Heart left ventricle (tissue), 16 donors: Measurements from ENCODE around the gene CFAP77. TPM values are rescaled to one million over a fixed set of nuclear protein-coding genes. Genes with fewer than 3 reads are reported as not detected.

Experiments
- ATAC-seq, 4 donors: fragments of 200-7000 bp; cut with Tn5 transposase; one replicate each; pipeline ENCODE4 v1.9.1; 2020 to 2022; ENCODE audit warnings: moderate library complexity in 4 of 4, mild to moderate bottlenecking in 3 of 4, moderate number of reproducible peaks in 1 of 4
- DNase-seq, 5 donors: peaks; one replicate each; pipeline ENCODE4 v3.0.0-alpha.2; 2020
- H3K27ac ChIP-seq, 12 donors: fragments of 200-600 bp; sonication (generic) in 4 of 12; one replicate each; pipeline versions ENCODE4 v1.5.0 to v1.8.0; 2016 to 2022; ENCODE audit warnings: mild to moderate bottlenecking in 2 of 12
- H3K27me3 ChIP-seq, 9 donors: fragments of 200-600 bp; sonication (generic) in 2 of 9; one replicate each; pipeline versions ENCODE4 v1.5.1 to v1.8.0; 2016 to 2022; ENCODE audit warnings: mild to moderate bottlenecking in 3 of 9
- H3K36me3 ChIP-seq, 9 donors: fragments of 200-600 bp; sonication (generic) in 2 of 9; one replicate each; pipeline versions ENCODE4 v1.5.0 to v1.8.0; 2018 to 2022; ENCODE audit warnings: mild to moderate bottlenecking in 2 of 9
- H3K4me1 ChIP-seq, 12 donors: fragments of 200-600 bp; sonication (generic) in 4 of 12; one replicate each; pipeline versions ENCODE4 v1.5.0 to v1.8.0; 2016 to 2022; ENCODE audit warnings: mild to moderate bottlenecking in 3 of 12
- H3K4me3 ChIP-seq, 12 donors: fragments of 200-600 bp; sonication (generic) in 4 of 12; one replicate each; pipeline versions ENCODE4 v1.5.0 to v1.8.0; 2017 to 2022; ENCODE audit warnings: mild to moderate bottlenecking in 9 of 12, moderate library complexity in 4 of 12
- H3K9me3 ChIP-seq, 12 donors: fragments of 200-600 bp; sonication (generic) in 4 of 12; one replicate each; pipeline versions ENCODE4 v1.5.0 to v1.8.0; 2016 to 2022; ENCODE audit warnings: mild to moderate bottlenecking in 1 of 12
- POLR2A ChIP-seq, 2 donors: fragments of 450-650 bp; IDR thresholded peaks; one replicate each; pipeline ENCODE4 v1.6.1; 2017; ENCODE audit warnings: antibody characterized with exemption in 2 of 2, mild to moderate bottlenecking in 2 of 2, moderate library complexity in 2 of 2
- WGBS, 4 donors: extraction: QIAGEN DNeasy Blood & Tissue Kit in 2 of 4; methylation state at CpG; one replicate each; pipeline versions ENCODE4 v1.1.5 to v1.1.7; 2013 to 2018; 5-methylcytosine and 5-hydroxymethylcytosine counted together
- intact Hi-C, 10 donors: fragments of 100-400 bp; cut with DNase I; formaldehyde crosslinking; loops; one replicate each; pipeline versions ENCODE4 v1.11.1 to v1.14.2; 2022
- polyA plus RNA-seq, 2 donors: library from polyadenylated mRNA; stranded (reverse); fragments of 200-250 nt; gene quantifications; one replicate each; pipeline ENCODE4 v1.2.3, GENCODE V29; 2013
- total RNA-seq, 9 donors: library from RNA; depleted of rRNA in 2 of 9; stranded (reverse); fragments of >200 nt in 2 of 9; fragmentation: NEBNext Ultra II Directional in 3 of 9; extraction: Animal tissue kit (Norgen Biotek cat#: 25700) in 3 of 9; gene quantifications; one replicate each; pipeline versions ENCODE4 v1.1.0 to v1.2.4, GENCODE V29; 2016 to 2023
- TF ChIP-seq, protein P1 (sequence below), 12 donors: fragments of 200-600 bp; sonication (generic) in 4 of 12; IDR thresholded peaks; one replicate each; pipeline versions ENCODE4 v1.5.0 to v1.8.0; 2018 to 2022; ENCODE audit warnings: antibody characterized with exemption in 12 of 12, mild to moderate bottlenecking in 5 of 12
- donor health status: ischemic (EF 13 %, LVEDD 7.1; RV severe dilation, severe dysfunction).
- donor health status: healthy with polysubstance abuse.
- donor health status: DM: no; HTN: yes; CAD: no.
- donor health status: DM: no; HTN: no; CAD: no.
- donor health status: ischemic (EF 25% LVEDD 6.9; RV normal size, moderate dysfunction).
- donor health status: ischemic (EF 25% LVEDD 5.7; RV mildly dilated, moderate dysfunction).
- donor health status: healthy.
- donor health status: DM: yes; HTN: yes; CAD: no.
- donor health status: ischemic (EF 35%, LVEDD 5.7; RV mildly dilated, moderate dysfunction).
- donor health status: nonischemic (EF 11% LVEDD 7.7; RV severe dilation, severe dysfunction).
- donor health status: DM: yes; HTN: yes; CAD: no.
- donor health status: PGD.
- donor health status: ischemic (EF 29% LVEDD 5.4; RV normal size, mild dysfunction).
- donor health status: nonischemic (EF 23%, LVEDD 6.1; RV moderate dilation, normal function).

Gene CFAP77
- total and polyA plus RNA-seq, 11 donors = 1.3 to 6.8 (median 2.2) TPM

GRCh38 chr9:132461971-132462370 is 52.0 kb downstream of the CFAP77 start:
- peaks cover 0 to 5% (median 0%) of the 10 kb centered on the region in 9 donors for H3K27me3 ChIP-seq
- no peaks in the 10 kb centered on the region for H3K4me1 ChIP-seq
- whole genome bisulfite sequencing, 4 donors = 66 to 78% (median 72%) methylated on average over 11 of the region's 11 CpGs
- intact Hi-C loops = no loop called here
- ATAC-seq (no peak), DNase-seq (no peak)
- H3K4me3 ChIP-seq = no peak overlapping the region
- no peaks in the 10 kb centered on the region for H3K9me3 ChIP-seq
- no peak for TF ChIP-seq POLR2A (IDR thresholded peaks at IDR 0.05)
- TF ChIP-seq, protein P1, sequence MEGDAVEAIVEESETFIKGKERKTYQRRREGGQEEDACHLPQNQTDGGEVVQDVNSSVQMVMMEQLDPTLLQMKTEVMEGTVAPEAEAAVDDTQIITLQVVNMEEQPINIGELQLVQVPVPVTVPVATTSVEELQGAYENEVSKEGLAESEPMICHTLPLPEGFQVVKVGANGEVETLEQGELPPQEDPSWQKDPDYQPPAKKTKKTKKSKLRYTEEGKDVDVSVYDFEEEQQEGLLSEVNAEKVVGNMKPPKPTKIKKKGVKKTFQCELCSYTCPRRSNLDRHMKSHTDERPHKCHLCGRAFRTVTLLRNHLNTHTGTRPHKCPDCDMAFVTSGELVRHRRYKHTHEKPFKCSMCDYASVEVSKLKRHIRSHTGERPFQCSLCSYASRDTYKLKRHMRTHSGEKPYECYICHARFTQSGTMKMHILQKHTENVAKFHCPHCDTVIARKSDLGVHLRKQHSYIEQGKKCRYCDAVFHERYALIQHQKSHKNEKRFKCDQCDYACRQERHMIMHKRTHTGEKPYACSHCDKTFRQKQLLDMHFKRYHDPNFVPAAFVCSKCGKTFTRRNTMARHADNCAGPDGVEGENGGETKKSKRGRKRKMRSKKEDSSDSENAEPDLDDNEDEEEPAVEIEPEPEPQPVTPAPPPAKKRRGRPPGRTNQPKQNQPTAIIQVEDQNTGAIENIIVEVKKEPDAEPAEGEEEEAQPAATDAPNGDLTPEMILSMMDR (IDR thresholded peaks at IDR 0.05) = no peak
- no peaks in the 10 kb centered on the region for H3K36me3 ChIP-seq
- no peak overlapping the region for H3K27ac ChIP-seq

DNA sequence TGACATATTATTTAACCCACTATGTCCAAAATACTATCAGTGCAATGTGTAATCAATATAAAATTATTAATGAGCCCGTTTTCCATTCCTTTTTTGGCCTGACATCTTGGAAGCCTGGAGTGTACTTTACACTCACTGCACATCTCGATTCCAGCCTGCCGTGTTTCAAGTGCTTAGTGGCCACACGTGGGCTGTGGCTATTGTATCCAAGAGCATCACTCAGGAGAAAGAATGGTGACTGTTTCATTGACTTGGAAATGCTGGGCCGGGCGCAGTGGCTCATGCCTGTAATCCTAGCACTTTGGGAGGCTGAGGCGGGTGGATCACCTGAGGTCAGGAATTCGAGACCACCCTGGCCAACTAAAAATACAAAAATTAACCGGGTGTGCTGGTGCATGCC is 54.5 kb downstream of the CFAP77 start:
- H3K4me1 ChIP-seq = no peaks in the 10 kb centered on the region
- DNase-seq = no peak
- TF ChIP-seq POLR2A (IDR thresholded peaks at IDR 0.05) = no peak
- TF ChIP-seq, protein P1 (IDR thresholded peaks at IDR 0.05) = no peak
- no peak for ATAC-seq
- H3K9me3 ChIP-seq = no peaks in the 10 kb centered on the region
- intact Hi-C loops = no loop called here
- H3K4me3 ChIP-seq = no peak overlapping the region
- no peak overlapping the region for H3K27ac ChIP-seq
- 84 to 86% (median 85%) methylated on average over 9 of the region's 9 CpGs for WGBS, 4 donors
- H3K27me3 ChIP-seq = peaks cover 0 to 5% (median 0%) of the 10 kb centered on the region in 9 donors
- H3K36me3 ChIP-seq = no peaks in the 10 kb centered on the region

DNA sequence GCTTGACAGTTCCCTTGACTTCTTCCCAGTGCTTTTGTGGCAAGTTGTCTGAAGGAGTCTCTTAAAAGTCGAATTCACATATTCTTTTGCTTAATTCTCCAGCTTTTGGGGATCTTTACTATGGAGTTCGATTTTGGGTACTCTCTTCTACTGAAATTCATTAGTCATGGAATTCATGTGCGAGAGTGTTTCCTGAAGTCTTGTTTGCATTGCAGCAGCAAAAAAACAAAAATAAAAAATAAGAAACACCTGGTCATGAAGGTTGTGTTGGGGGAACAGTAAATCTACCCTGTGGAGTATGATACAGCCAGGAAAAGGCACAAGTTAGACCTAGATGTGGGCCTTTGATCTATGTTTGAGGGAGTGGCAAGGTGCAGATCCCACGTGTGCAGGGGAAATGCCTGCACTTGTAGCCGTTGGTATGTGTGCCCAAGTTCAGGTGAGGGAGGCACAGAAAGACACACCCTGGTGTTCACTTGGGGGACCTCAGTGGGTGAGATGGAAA is 55.2 kb downstream of the CFAP77 start:
- Histone ChIP-seq H3K27me3 (peaks cover 0 to 4% (median 0%) of the 10 kb centered on the region in 9 donors), H3K36me3 (no peaks in the 10 kb centered on the region), H3K9me3 (no peaks in the 10 kb centered on the region), H3K4me1 (no peaks in the 10 kb centered on the region), H3K27ac (no peak overlapping the region), H3K4me3 (no peak overlapping the region)
- no peak for ATAC-seq
- no peak for DNase-seq
- TF ChIP-seq, protein P1 (IDR thresholded peaks at IDR 0.05) = no peak
- no peak for TF ChIP-seq POLR2A (IDR thresholded peaks at IDR 0.05)
- WGBS, 4 donors = 73 to 83% (median 78%) methylated on average over 5 of the region's 5 CpGs
- intact Hi-C loops = no loop called here

- no peak for DNase-seq
- H3K36me3 ChIP-seq = no peaks in the 10 kb centered on the region
- WGBS, 4 donors = 41 to 61% (median 59%) methylated on average over 4 of the region's 4 CpGs
- no peak overlapping the region for H3K4me3 ChIP-seq
- peaks cover 0 to 7% (median 0%) of the 10 kb centered on the region in 12 donors for H3K4me1 ChIP-seq
- ATAC-seq = peak; percentile 53 to 82 (median 78)
- TF ChIP-seq, protein P1 (IDR thresholded peaks at IDR 0.05) = no peak
- no peak for TF ChIP-seq POLR2A (IDR thresholded peaks at IDR 0.05)
- no peaks in the 10 kb centered on the region for H3K9me3 ChIP-seq
- intact Hi-C loops = no loop called here
- H3K27ac ChIP-seq = no peak overlapping the region
- H3K27me3 ChIP-seq = no peaks in the 10 kb centered on the region
Observed at GRCh38 chr9:132472199-132472598, 62.2 kb downstream of the CFAP77 start.
